Activated B cell treated with CpG ODN at 0.5 μM for 24 hours (primary cell): ENCODE measurements around the gene GATA3. TPM values are rescaled to one million over a fixed set of nuclear protein-coding genes. Genes with fewer than 3 reads are reported as not detected.

ENCODE experiments used
- ATAC-seq: fragments of 200-7000 bp; cut with Tn5 transposase; one replicate; pipeline ENCODE4 v1.10.0; 2021; ENCODE audit warnings: low read depth, mild to moderate bottlenecking, moderate library complexity
- CTCF ChIA-PET: fragments of 350-600 bp; sonication (Branson Sonifier 250); formaldehyde crosslinking; loops from one replicate; lab custom pipeline; 2021; ENCODE audit warnings: antibody characterized with exemption; lab: Charles Lee
- POLR2A ChIA-PET: fragments of 350-600 bp; sonication (Branson Sonifier 250); formaldehyde crosslinking; loops from one replicate; lab custom pipeline; 2021; ENCODE audit warnings: antibody characterized with exemption; lab: Charles Lee
- DNase-seq: peaks from one replicate; pipeline ENCODE4 v3.0.0; 2022
- H3K27ac Mint-ChIP-seq: one replicate; pipeline ENCODE4 v1.8.0; 2020; ENCODE audit warnings: mixed read lengths
- H3K27me3 Mint-ChIP-seq: one replicate; pipeline ENCODE4 v1.8.0; 2021; ENCODE audit warnings: mixed read lengths
- H3K36me3 Mint-ChIP-seq: one replicate; pipeline ENCODE4 v1.8.0; 2021; ENCODE audit warnings: low read depth, mixed read lengths
- H3K4me1 Mint-ChIP-seq: one replicate; pipeline ENCODE4 v1.8.0; 2021; ENCODE audit warnings: mixed read lengths
- H3K4me3 Mint-ChIP-seq: one replicate; pipeline ENCODE4 v1.8.0; 2020; ENCODE audit warnings: mild to moderate bottlenecking, mixed read lengths
- H3K9me3 Mint-ChIP-seq: one replicate; pipeline ENCODE4 v1.8.0; 2020; ENCODE audit warnings: mixed read lengths
- CTCF ChIP-seq: fragments of 200-600 bp; IDR thresholded peaks from one replicate; pipeline ENCODE4 v1.8.0; 2022; ENCODE audit warnings: antibody characterized with exemption, mild to moderate bottlenecking
- intact Hi-C: fragments of 100-400 bp; cut with micrococcal nuclease; formaldehyde crosslinking; loops from one replicate; pipeline ENCODE4 v1.15.1; 2024
- total RNA-seq: library from RNA; stranded (reverse); gene quantifications from 2 replicates; pipeline ENCODE4 v1.2.3, GENCODE V29; 2022

GATA3 gene
- total RNA-seq, 1 donor from 2014 or later = 0.53 TPM

- Mint-ChIP-seq H3K36me3 (no peaks in the 10 kb centered on the region), H3K4me1 (no peaks in the 10 kb centered on the region), H3K27ac (no peak overlapping the region), H3K9me3 (no peaks in the 10 kb centered on the region), H3K4me3 (no peak overlapping the region), H3K27me3 (peaks cover 29% of the 10 kb centered on the region)
- DNase-seq = no peak
- TF ChIP-seq CTCF = no peak
- ChIA-PET POLR2A (no interaction called here), CTCF (no interaction called here)
- no peak for ATAC-seq
- intact Hi-C loops = no loop called here
These were observed 16.5 kb downstream of the GATA3 start for GRCh38 chr10:8071006-8071405.

GRCh38 chr10:8071666-8072065 lies 17.2 kb downstream of the GATA3 start:
- H3K36me3 Mint-ChIP-seq = no peaks in the 10 kb centered on the region
- POLR2A ChIA-PET = no interaction called here
- H3K27ac Mint-ChIP-seq = no peak overlapping the region

GRCh38 chr10:8072211-8072610 lies 17.7 kb downstream of the GATA3 start:
- ChIA-PET POLR2A (no interaction called here), CTCF (no interaction called here)
- Mint-ChIP-seq H3K36me3 (no peaks in the 10 kb centered on the region), H3K27ac (no peak overlapping the region), H3K27me3 (peaks cover 23% of the 10 kb centered on the region), H3K4me1 (no peaks in the 10 kb centered on the region), H3K4me3 (no peak overlapping the region), H3K9me3 (no peaks in the 10 kb centered on the region)
- no peak for TF ChIP-seq CTCF
- intact Hi-C loops = no loop called here
- no peak for ATAC-seq
- no peak for DNase-seq

More at GRCh38 chr10:8071666-8072065, 17.2 kb downstream of the GATA3 start:
- Mint-ChIP-seq H3K4me1 (no peaks in the 10 kb centered on the region), H3K9me3 (no peaks in the 10 kb centered on the region), H3K27me3 (peaks cover 23% of the 10 kb centered on the region), H3K4me3 (no peak overlapping the region)
- no peak for TF ChIP-seq CTCF
- CTCF ChIA-PET = no interaction called here
- no peak for DNase-seq
- ATAC-seq = no peak
- intact Hi-C loops = no loop called here

- intact Hi-C loops = no loop called here
- DNase-seq (no peak), ATAC-seq (no peak)
- ChIA-PET POLR2A (no interaction called here), CTCF (no interaction called here)
- H3K27ac Mint-ChIP-seq = no peak overlapping the region
- H3K36me3 Mint-ChIP-seq = no peaks in the 10 kb centered on the region
- H3K27me3 Mint-ChIP-seq = peaks cover 19% of the 10 kb centered on the region
- no peak for TF ChIP-seq CTCF
- H3K9me3 Mint-ChIP-seq = no peaks in the 10 kb centered on the region
- H3K4me3 Mint-ChIP-seq = no peak overlapping the region
- no peaks in the 10 kb centered on the region for H3K4me1 Mint-ChIP-seq
These were observed 19.4 kb downstream of the GATA3 start for GRCh38 chr10:8073691-8074416.

GRCh38 chr10:8074881-8075280 lies 20.4 kb downstream of the GATA3 start:
- Mint-ChIP-seq H3K9me3 (no peaks in the 10 kb centered on the region), H3K27me3 (peaks cover 16% of the 10 kb centered on the region), H3K36me3 (no peaks in the 10 kb centered on the region), H3K4me3 (no peak overlapping the region), H3K27ac (no peak overlapping the region), H3K4me1 (no peaks in the 10 kb centered on the region)
- no peak for DNase-seq
- intact Hi-C loops = no loop called here
- no peak for ATAC-seq
- no peak for TF ChIP-seq CTCF
- ChIA-PET POLR2A (no interaction called here), CTCF (no interaction called here)
